Measurements from ENCODE around the gene SELP. TPM values are rescaled to one million over a fixed set of nuclear protein-coding genes. Genes with fewer than 3 reads are reported as not detected.

SELP gene
- total RNA-seq, 1 donor from 2014 or later: not detected

- Mint-ChIP-seq H3K4me3 (ENCODE audit: unreplicated experiment) (no peak overlapping the region), H3K9me3 (ENCODE audit: unreplicated experiment) (no peaks in the 10 kb centered on the region), H3K27me3 (ENCODE audit: low read depth, unreplicated experiment) (no peaks in the 10 kb centered on the region), H3K36me3 (ENCODE audit: low read depth, unreplicated experiment) (no peaks in the 10 kb centered on the region), H3K27ac (ENCODE audit: unreplicated experiment) (no peak overlapping the region), H3K4me1 (ENCODE audit: low read depth, unreplicated experiment) (no peaks in the 10 kb centered on the region)
- no peaks in the 10 kb centered on the region for H3K9me3 ChIP-seq (ENCODE audit: insufficient read depth, low read depth, low read length)
- H3K27ac ChIP-seq (ENCODE audit: low read depth, low read length): no peak overlapping the region
- H4K20me1 ChIP-seq (ENCODE audit: insufficient read depth, low read length): no peaks in the 10 kb centered on the region
- H2AFZ ChIP-seq (ENCODE audit: low read depth, low read length): no peak overlapping the region
- H3K36me3 ChIP-seq (ENCODE audit: insufficient read depth, low read length): no peaks in the 10 kb centered on the region
- no peak overlapping the region for H3K4me2 ChIP-seq (ENCODE audit: low read length)
- H3K4me3 ChIP-seq (ENCODE audit: insufficient read depth, low read depth, low read length): no peak overlapping the region
- no peaks in the 10 kb centered on the region for H3K27me3 ChIP-seq (ENCODE audit: insufficient read depth, low read length)
- no peak for TF ChIP-seq EZH2 (IDR thresholded peaks at IDR 0.05; ENCODE audit: insufficient read depth, low read length)
- TF ChIP-seq, protein P1, sequence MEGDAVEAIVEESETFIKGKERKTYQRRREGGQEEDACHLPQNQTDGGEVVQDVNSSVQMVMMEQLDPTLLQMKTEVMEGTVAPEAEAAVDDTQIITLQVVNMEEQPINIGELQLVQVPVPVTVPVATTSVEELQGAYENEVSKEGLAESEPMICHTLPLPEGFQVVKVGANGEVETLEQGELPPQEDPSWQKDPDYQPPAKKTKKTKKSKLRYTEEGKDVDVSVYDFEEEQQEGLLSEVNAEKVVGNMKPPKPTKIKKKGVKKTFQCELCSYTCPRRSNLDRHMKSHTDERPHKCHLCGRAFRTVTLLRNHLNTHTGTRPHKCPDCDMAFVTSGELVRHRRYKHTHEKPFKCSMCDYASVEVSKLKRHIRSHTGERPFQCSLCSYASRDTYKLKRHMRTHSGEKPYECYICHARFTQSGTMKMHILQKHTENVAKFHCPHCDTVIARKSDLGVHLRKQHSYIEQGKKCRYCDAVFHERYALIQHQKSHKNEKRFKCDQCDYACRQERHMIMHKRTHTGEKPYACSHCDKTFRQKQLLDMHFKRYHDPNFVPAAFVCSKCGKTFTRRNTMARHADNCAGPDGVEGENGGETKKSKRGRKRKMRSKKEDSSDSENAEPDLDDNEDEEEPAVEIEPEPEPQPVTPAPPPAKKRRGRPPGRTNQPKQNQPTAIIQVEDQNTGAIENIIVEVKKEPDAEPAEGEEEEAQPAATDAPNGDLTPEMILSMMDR (IDR thresholded peaks at IDR 0.05; ENCODE audit: insufficient read depth, low read depth, low read length): no peak
- no peak for DNase-seq (ENCODE audit: low read depth)
- no peaks in the 10 kb centered on the region for H3K4me1 ChIP-seq (ENCODE audit: insufficient read depth, low read length)
- no peak overlapping the region for H3K9ac ChIP-seq (ENCODE audit: low read length)
- no peaks in the 10 kb centered on the region for H3K79me2 ChIP-seq (ENCODE audit: insufficient read depth, low read length)
- FAIRE-seq: no peak
These were observed 20.6 kb upstream of the SELP start for GRCh38 chr1:169650551-169650950.

- H3K4me3 ChIP-seq (ENCODE audit: insufficient read depth, low read depth, low read length): no peak overlapping the region
- H2AFZ ChIP-seq (ENCODE audit: low read depth, low read length): no peak overlapping the region
- no peaks in the 10 kb centered on the region for H3K36me3 ChIP-seq (ENCODE audit: insufficient read depth, low read length)
- H3K4me2 ChIP-seq (ENCODE audit: low read length): no peak overlapping the region
- no peak for DNase-seq (ENCODE audit: low read depth)
- Mint-ChIP-seq H3K36me3 (ENCODE audit: low read depth, unreplicated experiment) (no peaks in the 10 kb centered on the region), H3K4me1 (ENCODE audit: low read depth, unreplicated experiment) (no peaks in the 10 kb centered on the region), H3K4me3 (ENCODE audit: unreplicated experiment) (no peak overlapping the region), H3K27me3 (ENCODE audit: low read depth, unreplicated experiment) (no peaks in the 10 kb centered on the region), H3K9me3 (ENCODE audit: unreplicated experiment) (no peaks in the 10 kb centered on the region), H3K27ac (ENCODE audit: unreplicated experiment) (no peak overlapping the region)
- no peaks in the 10 kb centered on the region for H3K27me3 ChIP-seq (ENCODE audit: insufficient read depth, low read length)
- H3K79me2 ChIP-seq (ENCODE audit: insufficient read depth, low read length): no peaks in the 10 kb centered on the region
- no peak overlapping the region for H3K27ac ChIP-seq (ENCODE audit: low read depth, low read length)
- no peak for FAIRE-seq
- H4K20me1 ChIP-seq (ENCODE audit: insufficient read depth, low read length): no peaks in the 10 kb centered on the region
- H3K4me1 ChIP-seq (ENCODE audit: insufficient read depth, low read length): no peaks in the 10 kb centered on the region
- TF ChIP-seq, protein P1 (IDR thresholded peaks at IDR 0.05; ENCODE audit: insufficient read depth, low read depth, low read length): no peak
- TF ChIP-seq EZH2 (IDR thresholded peaks at IDR 0.05; ENCODE audit: insufficient read depth, low read length): no peak
- H3K9me3 ChIP-seq (ENCODE audit: insufficient read depth, low read depth, low read length): no peaks in the 10 kb centered on the region
- no peak overlapping the region for H3K9ac ChIP-seq (ENCODE audit: low read length)
These were observed 18.8 kb upstream of the SELP start for GRCh38 chr1:169648709-169649108.

- DNase-seq (ENCODE audit: low read depth) (no peak), FAIRE-seq (no peak)
- Histone ChIP-seq H3K4me3 (ENCODE audit: insufficient read depth, low read depth, low read length) (no peak overlapping the region), H3K4me2 (ENCODE audit: low read length) (no peak overlapping the region), H2AFZ (ENCODE audit: low read depth, low read length) (no peak overlapping the region), H3K4me1 (ENCODE audit: insufficient read depth, low read length) (no peaks in the 10 kb centered on the region), H4K20me1 (ENCODE audit: insufficient read depth, low read length) (no peaks in the 10 kb centered on the region), H3K27me3 (ENCODE audit: insufficient read depth, low read length) (no peaks in the 10 kb centered on the region), H3K9me3 (ENCODE audit: insufficient read depth, low read depth, low read length) (no peaks in the 10 kb centered on the region), H3K27ac (ENCODE audit: low read depth, low read length) (no peak overlapping the region), H3K36me3 (ENCODE audit: insufficient read depth, low read length) (no peaks in the 10 kb centered on the region), H3K9ac (ENCODE audit: low read length) (no peak overlapping the region), H3K79me2 (ENCODE audit: insufficient read depth, low read length) (no peaks in the 10 kb centered on the region)
- no peaks in the 10 kb centered on the region for H3K36me3 Mint-ChIP-seq (ENCODE audit: low read depth, unreplicated experiment)
- no peak overlapping the region for H3K4me3 Mint-ChIP-seq (ENCODE audit: unreplicated experiment)
- no peaks in the 10 kb centered on the region for H3K27me3 Mint-ChIP-seq (ENCODE audit: low read depth, unreplicated experiment)
- H3K9me3 Mint-ChIP-seq (ENCODE audit: unreplicated experiment): no peaks in the 10 kb centered on the region
- H3K4me1 Mint-ChIP-seq (ENCODE audit: low read depth, unreplicated experiment): no peaks in the 10 kb centered on the region
- no peak overlapping the region for H3K27ac Mint-ChIP-seq (ENCODE audit: unreplicated experiment)
- TF ChIP-seq, protein P1 (IDR thresholded peaks at IDR 0.05; ENCODE audit: insufficient read depth, low read depth, low read length): no peak
- TF ChIP-seq EZH2 (IDR thresholded peaks at IDR 0.05; ENCODE audit: insufficient read depth, low read length): no peak
These were observed 18.3 kb upstream of the SELP start for GRCh38 chr1:169648187-169648586.

Data from astrocyte (in vitro differentiated cells and primary cell).